Naive B cell (primary cell): ENCODE measurements around the gene SRSF12. TPM values are rescaled to one million over a fixed set of nuclear protein-coding genes. Genes with fewer than 3 reads are reported as not detected.
A peak's percentile ranks its signal among the peaks of the same experiment; 100 is the strongest.
"Not testable (repeated sequence)": the region's sequence is repeated elsewhere in the genome, so short reads cannot be mapped to it uniquely, and the experiment has no call there.

Experiments used
- ATAC-seq, 2 donors: fragments of 150-1000 bp; cut with Tn5 transposase; 2 replicates each; pipeline ENCODE4 v1.10.0; 2021; ENCODE audit warnings: low read depth in 2 of 2, mild to moderate bottlenecking in 2 of 2, moderate library complexity in 2 of 2
- DNase-seq: peaks from one replicate; pipeline ENCODE4 v3.0.0; 2022
- H3K27ac Mint-ChIP-seq, 6 donors: one replicate each; pipeline ENCODE4 v1.8.0; 2020 to 2022; ENCODE audit warnings: mild to moderate bottlenecking in 6 of 6, mixed read lengths in 6 of 6, moderate library complexity in 5 of 6, inconsistent platforms in 2 of 6
- H3K27me3 Mint-ChIP-seq, 3 donors: one replicate each; pipeline ENCODE4 v1.8.0; 2021 to 2022; ENCODE audit warnings: mixed read lengths in 3 of 3, mild to moderate bottlenecking in 1 of 3
- H3K36me3 Mint-ChIP-seq, 2 donors: one replicate each; pipeline ENCODE4 v1.8.0; 2020 to 2022; ENCODE audit warnings: mixed read lengths in 2 of 2, inconsistent platforms in 1 of 2, mild to moderate bottlenecking in 1 of 2
- H3K4me1 Mint-ChIP-seq, 3 donors: one replicate each; pipeline ENCODE4 v1.8.0; 2020 to 2022; ENCODE audit warnings: mixed read lengths in 3 of 3, inconsistent platforms in 1 of 3, mild to moderate bottlenecking in 1 of 3, moderate library complexity in 1 of 3
- H3K4me3 Mint-ChIP-seq, 8 donors: one replicate each; pipeline ENCODE4 v1.8.0; 2020 to 2022; ENCODE audit warnings: mild to moderate bottlenecking in 8 of 8, mixed read lengths in 8 of 8, moderate library complexity in 8 of 8, inconsistent platforms in 2 of 8
- H3K9me3 Mint-ChIP-seq, 7 donors: one replicate each; pipeline ENCODE4 v1.8.0; 2020 to 2022; ENCODE audit warnings: mixed read lengths in 7 of 7, mild to moderate bottlenecking in 5 of 7, inconsistent platforms in 2 of 7, moderate library complexity in 1 of 7
- polyA plus RNA-seq, 6 donors: library from polyadenylated mRNA; unstranded; fragments of 300-500 nt; fragmentation: Illumina TruSeq; gene quantifications; one replicate each; pipeline ENCODE4 v1.2.3, GENCODE V29; 2021; ENCODE audit warnings: low read depth in 6 of 6

The SRSF12 gene
- polyA plus RNA-seq, 6 donors from 2014 or later, result 0.06 to 0.92 (median 0.32) TPM; not detected in 1

GRCh38 chr6:89140347-89141156 is 22.7 kb upstream of the SRSF12 start:
- ATAC-seq, result no peak
- Mint-ChIP-seq H3K27ac (no peak overlapping the region), H3K9me3 (no peaks in the 10 kb centered on the region), H3K27me3 (no peaks in the 10 kb centered on the region), H3K36me3 (no peaks in the 10 kb centered on the region), H3K4me3 (no peak overlapping the region), H3K4me1 (peaks cover 0 to 4% (median 3%) of the 10 kb centered on the region in 3 donors)
- DNase-seq, result no peak

- Mint-ChIP-seq H3K4me1 (peaks cover 0 to 3% (median 0%) of the 10 kb centered on the region in 3 donors), H3K4me3 (no peak overlapping the region), H3K36me3 (no peaks in the 10 kb centered on the region), H3K9me3 (no peaks in the 10 kb centered on the region), H3K27me3 (no peaks in the 10 kb centered on the region), H3K27ac (no peak overlapping the region)
- no peak for DNase-seq
- no peak for ATAC-seq
These were observed 21.9 kb upstream of the SRSF12 start for GRCh38 chr6:89139509-89140346.

GRCh38 chr6:89138173-89138572 is 20.3 kb upstream of the SRSF12 start:
- H3K4me3 Mint-ChIP-seq, result no peak overlapping the region
- no peak overlapping the region for H3K27ac Mint-ChIP-seq
- no peaks in the 10 kb centered on the region for H3K9me3 Mint-ChIP-seq
- no peaks in the 10 kb centered on the region for H3K27me3 Mint-ChIP-seq
- H3K4me1 Mint-ChIP-seq, result no peaks in the 10 kb centered on the region
- ATAC-seq (no peak), DNase-seq (no peak)
- no peaks in the 10 kb centered on the region for H3K36me3 Mint-ChIP-seq

GRCh38 chr6:89134723-89135122 is 16.9 kb upstream of the SRSF12 start:
- no peaks in the 10 kb centered on the region for H3K27me3 Mint-ChIP-seq
- H3K36me3 Mint-ChIP-seq, result no peaks in the 10 kb centered on the region
- no peaks in the 10 kb centered on the region for H3K4me1 Mint-ChIP-seq
- DNase-seq (no peak), ATAC-seq (no peak)
- H3K9me3 Mint-ChIP-seq, result no peaks in the 10 kb centered on the region
- H3K4me3 Mint-ChIP-seq, result no peak overlapping the region
- no peak overlapping the region for H3K27ac Mint-ChIP-seq

- DNase-seq (no peak), ATAC-seq (no peak)
- Mint-ChIP-seq H3K36me3 (peaks cover 0 to 2% of the 10 kb centered on the region in 2 donors), H3K4me3 (no peak overlapping the region), H3K27me3 (no peaks in the 10 kb centered on the region), H3K27ac (no peak overlapping the region), H3K9me3 (peaks cover 0 to 1% (median under 1%) of the 10 kb centered on the region in 7 donors), H3K4me1 (no peaks in the 10 kb centered on the region)
These were observed 16.1 kb upstream of the SRSF12 start for GRCh38 chr6:89133981-89134380.

- no peak overlapping the region for H3K4me3 Mint-ChIP-seq
- no peak overlapping the region for H3K27ac Mint-ChIP-seq
- DNase-seq (no peak), ATAC-seq (no peak)
- no peaks in the 10 kb centered on the region for H3K27me3 Mint-ChIP-seq
- H3K36me3 Mint-ChIP-seq, result peaks cover 0 to 10% of the 10 kb centered on the region in 2 donors
- peaks cover 5 to 16% (median 10%) of the 10 kb centered on the region in 7 donors for H3K9me3 Mint-ChIP-seq
- H3K4me1 Mint-ChIP-seq, result no peaks in the 10 kb centered on the region
These were observed 14.2 kb upstream of the SRSF12 start for GRCh38 chr6:89132057-89132456.

GRCh38 chr6:89131599-89131998 is 13.7 kb upstream of the SRSF12 start:
- peaks cover 0 to 10% of the 10 kb centered on the region in 2 donors for H3K36me3 Mint-ChIP-seq
- H3K9me3 Mint-ChIP-seq, result peaks cover 5 to 20% (median 10%) of the 10 kb centered on the region in 7 donors
- no peaks in the 10 kb centered on the region for H3K4me1 Mint-ChIP-seq

GRCh38 chr6:89128256-89128671 is 10.4 kb upstream of the SRSF12 start:
- H3K4me3 Mint-ChIP-seq, H3K4me1 Mint-ChIP-seq, H3K27me3 Mint-ChIP-seq, H3K27ac Mint-ChIP-seq, DNase-seq, ATAC-seq, H3K36me3 Mint-ChIP-seq: not testable (repeated sequence)
- H3K9me3 Mint-ChIP-seq, result peaks cover 5 to 20% (median 10%) of the 10 kb centered on the region in 7 donors

More at GRCh38 chr6:89131599-89131998, 13.7 kb upstream of the SRSF12 start:
- no peak overlapping the region for H3K27ac Mint-ChIP-seq
- H3K4me3 Mint-ChIP-seq, result no peak overlapping the region
- DNase-seq (no peak), ATAC-seq (no peak)
- no peaks in the 10 kb centered on the region for H3K27me3 Mint-ChIP-seq

- H3K4me1 Mint-ChIP-seq, result peaks cover 0 to 6% (median 0%) of the 10 kb centered on the region in 3 donors
- H3K9me3 Mint-ChIP-seq, result peaks cover 0 to 8% (median 6%) of the 10 kb centered on the region in 7 donors
- no peak overlapping the region for H3K27ac Mint-ChIP-seq
- H3K27me3 Mint-ChIP-seq, result no peaks in the 10 kb centered on the region
- peaks cover 0 to 7% of the 10 kb centered on the region in 2 donors for H3K36me3 Mint-ChIP-seq
- H3K4me3 Mint-ChIP-seq, result no peak overlapping the region
- ATAC-seq, result peak; percentile 46 to 65
- DNase-seq, result peak; percentile 8
These were observed 4.8 kb upstream of the SRSF12 start for GRCh38 chr6:89122625-89123024.

- peaks cover 3 to 10% (median 4%) of the 10 kb centered on the region in 3 donors for H3K4me1 Mint-ChIP-seq
- H3K36me3 Mint-ChIP-seq, result peaks cover 0 to 7% of the 10 kb centered on the region in 2 donors
- peaks cover 0 to 3% (median 2%) of the 10 kb centered on the region in 3 donors for H3K27me3 Mint-ChIP-seq
- no peak overlapping the region for H3K27ac Mint-ChIP-seq
- DNase-seq (no peak), ATAC-seq (no peak)
- H3K9me3 Mint-ChIP-seq, result peaks cover 0 to 8% (median 2%) of the 10 kb centered on the region in 7 donors
- H3K4me3 Mint-ChIP-seq, result no peak overlapping the region
These were observed 4.1 kb upstream of the SRSF12 start for GRCh38 chr6:89121934-89122333.

- DNase-seq, result no peak
- H3K4me3 Mint-ChIP-seq, result peak overlapping the region in 1 of 8 donors; percentile 36
- ATAC-seq, result no peak
- peaks cover 7 to 13% (median 8%) of the 10 kb centered on the region in 3 donors for H3K4me1 Mint-ChIP-seq
- peaks cover 0 to 8% (median 0%) of the 10 kb centered on the region in 7 donors for H3K9me3 Mint-ChIP-seq
- peaks cover 0 to 7% of the 10 kb centered on the region in 2 donors for H3K36me3 Mint-ChIP-seq
- H3K27ac Mint-ChIP-seq, result no peak overlapping the region
- H3K27me3 Mint-ChIP-seq, result peaks cover 0 to 6% (median 5%) of the 10 kb centered on the region in 3 donors
These were observed 2.5 kb upstream of the SRSF12 start for GRCh38 chr6:89120371-89120770.

GRCh38 chr6:89118931-89119330 is 1.1 kb upstream of the SRSF12 start:
- peak overlapping the region in 7 of 8 donors; percentile 6 to 88 (median 68) for H3K4me3 Mint-ChIP-seq
- ATAC-seq, result no peak
- H3K27me3 Mint-ChIP-seq, result peaks cover 0 to 6% (median 5%) of the 10 kb centered on the region in 3 donors
- H3K9me3 Mint-ChIP-seq, result peaks cover 0 to 8% (median 0%) of the 10 kb centered on the region in 7 donors
- H3K36me3 Mint-ChIP-seq, result peaks cover 0 to 7% of the 10 kb centered on the region in 2 donors
- peaks cover 7 to 13% (median 8%) of the 10 kb centered on the region in 3 donors for H3K4me1 Mint-ChIP-seq
- DNase-seq, result no peak
- H3K27ac Mint-ChIP-seq, result peak overlapping the region in 1 of 6 donors; percentile 48

- DNase-seq (no peak), ATAC-seq (no peak)
- Mint-ChIP-seq H3K4me3 (peak overlapping the region; percentile 84 to 92 (median 88)), H3K9me3 (peaks cover 0 to 8% (median 0%) of the 10 kb centered on the region in 7 donors), H3K36me3 (peaks cover 0 to 7% of the 10 kb centered on the region in 2 donors), H3K27ac (peak overlapping the region in 2 of 6 donors; percentile 16 to 51), H3K27me3 (peaks cover 0 to 6% (median 5%) of the 10 kb centered on the region in 3 donors), H3K4me1 (peaks cover 7 to 13% (median 8%) of the 10 kb centered on the region in 3 donors)
These were observed 1.2 kb downstream of the SRSF12 start for GRCh38 chr6:89116702-89117101.
